HUES48 (cell line): Measurements from ENCODE around the gene PDCD2L.

Experiments
- H3K27ac ChIP-seq: one replicate; pipeline ENCODE4 v1.7.0; 2013; ENCODE audit warnings: low read depth, low read length, inconsistent platforms
- H3K27me3 ChIP-seq: 2 replicates; pipeline ENCODE4 v1.6.1; 2013; ENCODE audit warnings: mild to moderate bottlenecking, low read length; ENCODE audit not compliant: control insufficient read depth, insufficient read depth
- H3K36me3 ChIP-seq: 2 replicates; pipeline ENCODE4 v1.6.1; 2013; ENCODE audit warnings: low read length; ENCODE audit not compliant: control insufficient read depth, insufficient read depth
- H3K4me1 ChIP-seq: 2 replicates; pipeline ENCODE4 v1.6.1; 2013; ENCODE audit warnings: mild to moderate bottlenecking, low read length; ENCODE audit not compliant: control insufficient read depth, insufficient read depth
- H3K4me3 ChIP-seq: 2 replicates; pipeline ENCODE4 v1.5.1; 2013; ENCODE audit warnings: mild to moderate bottlenecking, low read depth, low read length
- H3K9ac ChIP-seq: 2 replicates; pipeline ENCODE4 v1.6.1; 2013; ENCODE audit warnings: mild to moderate bottlenecking, low read depth, low read length, moderate library complexity
- H3K9me3 ChIP-seq: 2 replicates; pipeline ENCODE4 v1.6.1; 2013; ENCODE audit warnings: low read length; ENCODE audit not compliant: control insufficient read depth, insufficient read depth

Gene PDCD2L

DNA sequence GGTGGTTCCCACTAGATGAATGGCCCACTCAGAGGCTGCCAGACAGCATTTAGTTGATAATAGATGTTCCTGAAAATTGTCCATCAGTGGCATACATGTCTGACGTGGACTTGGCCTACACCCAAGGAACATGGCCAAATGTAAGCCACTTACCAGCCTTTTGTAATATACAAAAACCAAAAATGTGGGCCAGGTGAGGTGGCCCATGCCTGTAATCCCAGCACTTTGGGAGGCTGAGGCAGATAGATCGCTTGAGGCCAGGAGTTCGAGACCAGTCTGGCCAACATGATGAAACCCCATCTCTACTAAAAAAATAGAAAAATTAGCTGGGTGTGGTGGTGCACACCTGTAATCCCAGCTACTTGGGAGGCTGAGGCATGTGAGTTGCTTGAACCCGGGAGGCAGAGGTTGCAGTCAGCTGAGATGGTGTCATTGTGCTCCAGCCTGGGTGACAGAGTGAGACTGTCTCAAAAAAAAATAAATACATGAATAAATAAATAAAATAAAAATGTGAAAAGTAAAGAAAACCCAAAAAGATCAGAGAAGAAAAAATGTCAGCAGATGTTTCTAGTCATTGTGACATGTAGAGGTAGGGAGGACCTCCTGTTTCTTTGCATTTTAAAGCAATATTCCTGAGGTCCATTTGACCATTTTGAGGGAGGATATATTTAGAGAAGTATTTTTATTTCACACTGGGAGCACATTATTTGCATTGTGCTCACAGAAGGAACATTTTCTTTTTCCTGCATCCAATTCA, 70.2 kb downstream of the PDCD2L start:
- Histone ChIP-seq H3K9me3 (no peaks in the 10 kb centered on the region), H3K36me3 (peaks cover 42% of the 10 kb centered on the region), H3K27me3 (no peaks in the 10 kb centered on the region), H3K4me1 (no peaks in the 10 kb centered on the region), H3K27ac (no peak overlapping the region), H3K9ac (no peak overlapping the region), H3K4me3 (no peak overlapping the region)

DNA sequence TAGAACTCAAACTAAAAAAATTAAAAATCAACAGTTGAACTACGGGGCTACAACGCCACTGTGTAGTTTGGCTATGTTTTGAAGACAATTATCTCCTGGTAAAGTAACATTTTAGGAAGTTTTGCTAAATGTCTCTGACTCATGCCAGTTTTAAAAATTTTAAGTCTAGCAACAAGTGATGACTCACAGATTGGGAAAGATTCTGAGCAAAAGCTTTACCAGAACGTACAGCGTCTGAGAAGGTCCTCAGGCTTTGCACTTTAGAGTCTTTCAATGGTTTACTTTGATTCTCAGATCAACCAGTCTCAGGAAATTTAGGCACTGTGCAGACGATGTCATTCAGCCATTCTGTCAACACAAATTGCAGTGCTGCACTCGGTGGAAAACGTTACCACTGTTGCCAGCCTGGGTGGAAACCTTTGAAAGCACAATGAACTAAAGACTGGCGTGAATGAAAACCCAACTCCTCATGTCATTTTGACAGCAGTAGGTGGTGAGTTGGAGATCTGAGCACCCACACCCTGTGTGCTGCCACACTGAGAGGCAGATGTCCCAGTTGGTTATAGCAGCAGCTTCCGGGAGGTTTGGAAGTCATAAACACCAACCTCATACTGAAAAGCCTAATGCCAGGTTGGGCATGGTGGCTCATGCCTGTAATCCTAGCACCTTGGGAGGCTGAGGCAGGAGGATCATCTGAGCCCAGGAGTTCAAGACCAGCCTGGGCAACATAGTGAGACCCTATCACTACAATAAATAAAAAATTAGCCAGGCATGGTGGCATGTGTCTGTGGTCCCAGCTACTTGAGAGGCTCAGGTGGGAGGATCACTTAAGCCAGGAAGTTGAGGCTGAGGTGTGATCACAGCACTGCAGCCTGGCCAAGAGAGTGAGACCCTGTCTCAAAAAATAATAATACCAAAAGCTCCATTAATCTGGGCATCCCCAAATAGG, 71.1 kb downstream of the PDCD2L start:
- H3K9me3 ChIP-seq, result no peaks in the 10 kb centered on the region
- H3K4me1 ChIP-seq, result peaks cover 3% of the 10 kb centered on the region; the same call in 1 of the 2 replicates
- no peak overlapping the region for H3K4me3 ChIP-seq
- no peak overlapping the region for H3K27ac ChIP-seq
- peaks cover 5% of the 10 kb centered on the region for H3K27me3 ChIP-seq
- no peak overlapping the region for H3K9ac ChIP-seq
- peaks cover 34% of the 10 kb centered on the region for H3K36me3 ChIP-seq
